NCI-H2029 (cell line): ENCODE measurements around the gene CSTPP1.
"Not testable (repeated sequence)": the region's sequence is repeated elsewhere in the genome, so short reads cannot be mapped to it uniquely, and the experiment has no call there.

ENCODE experiments used
- DNase-seq: peaks from one replicate; lab custom pipeline; 2025; lab: John Stamatoyannopoulos, UW

CSTPP1 gene

DNA sequence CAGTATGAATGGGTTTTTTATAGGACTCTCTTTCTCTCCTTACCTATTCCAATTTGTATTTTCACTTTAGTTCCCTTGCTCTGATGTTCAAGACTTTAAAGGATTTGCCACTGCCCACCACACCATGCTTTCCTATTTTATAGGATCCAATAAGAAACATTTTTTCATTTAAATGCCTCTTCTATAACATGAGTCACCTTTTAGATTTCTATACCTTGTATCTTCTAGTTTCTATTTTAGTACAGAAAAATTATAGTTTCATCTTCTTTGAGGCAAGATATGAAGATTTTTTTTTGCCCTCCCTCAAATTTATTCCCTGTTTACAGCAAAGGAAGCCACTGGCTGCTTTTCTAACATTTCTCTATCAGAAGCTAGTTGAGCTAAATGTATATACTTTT is 163.4 kb downstream of the CSTPP1 start:
- no peak for DNase-seq

DNA sequence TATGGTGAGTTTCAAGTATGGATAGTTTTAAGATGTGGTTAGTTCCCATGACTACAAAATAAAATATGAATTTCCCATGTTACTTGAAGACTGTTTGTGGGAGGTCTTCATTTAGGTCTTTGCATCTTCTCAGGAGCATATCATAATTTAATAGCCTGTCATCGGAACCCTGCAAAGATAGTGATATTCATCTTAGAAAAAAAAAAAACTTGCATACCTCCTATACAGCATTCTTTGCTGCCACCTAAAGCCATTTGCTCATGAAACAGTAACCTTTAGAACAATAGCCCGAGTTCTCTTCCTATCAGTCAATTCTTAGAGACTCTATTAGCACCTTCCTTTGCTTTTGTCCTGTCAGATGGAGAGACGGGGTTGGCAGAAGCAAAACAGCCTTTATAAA is 164.8 kb downstream of the CSTPP1 start:
- no peak for DNase-seq

DNA sequence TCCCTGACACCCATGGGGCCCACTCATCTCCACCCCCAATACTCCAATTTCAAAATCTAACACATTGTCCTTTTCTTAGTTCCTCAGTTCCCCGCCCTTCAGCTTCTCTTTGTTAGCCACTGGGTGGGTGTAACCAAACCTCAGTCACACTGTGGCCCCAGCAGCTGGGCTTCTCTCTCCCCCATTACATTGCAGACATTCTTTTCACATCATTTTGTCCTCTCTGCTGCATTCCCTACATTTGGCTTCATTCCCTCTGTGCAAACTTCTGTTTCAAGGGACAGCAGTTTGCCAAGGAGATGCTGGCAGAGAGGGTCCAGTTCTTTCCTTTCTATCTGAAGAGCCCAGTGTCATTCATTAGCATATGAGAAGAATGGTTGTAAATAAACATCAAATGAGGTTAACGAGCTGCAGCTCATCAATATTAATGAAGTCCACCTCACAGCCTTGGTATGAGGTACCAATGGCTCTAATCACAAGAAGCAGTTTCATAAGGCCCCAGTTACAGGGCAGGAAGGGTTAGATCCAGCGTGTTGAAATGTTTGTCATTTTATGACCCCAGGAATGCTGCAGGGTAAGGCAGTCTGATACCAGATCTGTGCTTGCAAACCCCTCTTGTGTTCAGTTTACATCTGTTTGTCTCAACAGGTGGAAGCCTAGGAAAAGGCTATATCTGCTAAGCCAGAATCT is 167.8 kb downstream of the CSTPP1 start:
- no peak for DNase-seq

DNA sequence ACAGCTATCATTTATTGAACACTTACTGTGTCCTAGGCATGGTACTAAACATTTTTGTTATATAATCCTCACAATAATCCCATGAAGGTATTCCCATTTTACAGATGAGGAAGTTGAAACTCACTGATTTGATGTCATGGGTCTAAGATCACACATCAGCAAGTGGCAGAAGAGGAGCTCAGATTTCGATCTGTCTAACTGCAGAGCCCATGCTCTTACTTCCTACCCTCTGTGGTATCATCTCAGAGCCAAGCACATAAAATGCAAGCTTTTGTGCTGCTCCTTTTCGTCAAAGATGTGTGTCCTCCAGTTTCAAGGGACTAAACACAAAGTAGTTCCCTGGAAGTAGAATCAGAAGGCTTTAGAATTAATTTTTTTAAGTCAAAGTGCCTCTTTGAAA is 169.0 kb downstream of the CSTPP1 start:
- DNase-seq = no peak

DNA sequence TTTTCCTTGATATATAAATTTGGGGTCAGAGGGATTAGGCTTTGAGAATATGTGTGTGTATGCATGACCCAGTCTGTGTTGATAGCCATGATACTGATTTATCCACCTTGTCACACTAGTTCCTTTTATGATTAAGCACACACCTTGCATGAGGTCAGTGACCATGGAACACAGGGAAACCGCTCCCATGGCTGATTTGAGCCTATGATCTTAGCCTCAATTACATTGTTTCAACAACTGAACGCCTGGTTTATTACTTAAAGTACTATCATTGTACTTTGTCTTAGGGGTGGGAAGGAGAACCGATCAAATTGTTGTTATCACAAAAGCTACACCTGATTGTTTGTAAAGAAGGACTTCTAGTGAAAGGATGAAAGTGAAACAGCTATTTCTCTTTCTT is 169.4 kb downstream of the CSTPP1 start:
- no peak for DNase-seq

DNA sequence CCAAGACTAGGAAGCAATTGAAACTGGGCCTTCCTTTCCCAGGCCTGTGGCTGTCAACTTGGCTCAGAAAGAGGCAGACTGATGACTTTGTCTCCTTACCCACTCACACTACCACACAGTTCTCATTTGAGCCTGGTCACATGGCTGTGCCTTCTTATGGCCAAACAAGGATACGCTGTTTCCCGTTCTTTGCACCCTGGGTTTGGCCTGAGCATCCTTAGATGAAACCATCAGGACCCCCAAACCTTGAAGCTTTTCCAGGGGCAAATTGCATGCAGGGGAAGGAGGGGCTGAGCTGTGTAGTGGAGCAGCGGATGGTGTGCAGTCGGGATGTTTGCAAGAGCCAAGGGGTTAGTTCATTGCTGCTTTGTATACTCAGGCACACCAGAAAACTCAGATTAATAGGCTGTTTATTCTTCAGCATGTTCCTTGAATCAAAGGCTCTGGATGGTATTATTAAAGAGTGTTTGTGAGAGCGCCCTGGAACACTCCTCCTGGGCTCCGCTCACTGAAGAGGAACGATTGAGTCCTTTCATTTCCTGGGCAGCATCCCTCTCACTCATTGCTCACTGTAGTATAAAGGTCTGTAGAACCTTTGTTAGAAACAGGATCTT is 170.3 kb downstream of the CSTPP1 start:
- peak; percentile 73 for DNase-seq

DNA sequence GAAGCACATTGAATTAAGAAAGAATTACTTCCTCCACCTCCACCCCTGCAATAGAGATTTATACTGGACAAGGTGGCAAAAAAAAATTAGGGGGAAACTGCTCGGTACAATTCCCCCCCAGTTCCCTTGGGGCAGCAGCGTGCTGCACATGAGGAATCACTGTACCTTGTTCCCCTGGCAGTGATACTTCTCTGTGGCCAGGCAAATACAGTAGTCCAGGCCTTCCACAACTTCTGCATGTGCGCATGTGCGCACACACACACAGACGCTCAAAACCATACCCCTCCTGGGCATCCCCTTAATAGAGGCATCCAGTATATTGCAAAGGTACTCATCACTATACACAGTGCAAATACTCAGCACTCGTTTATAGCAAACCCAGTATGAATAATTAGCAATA is 171.2 kb downstream of the CSTPP1 start:
- DNase-seq = no peak

DNA sequence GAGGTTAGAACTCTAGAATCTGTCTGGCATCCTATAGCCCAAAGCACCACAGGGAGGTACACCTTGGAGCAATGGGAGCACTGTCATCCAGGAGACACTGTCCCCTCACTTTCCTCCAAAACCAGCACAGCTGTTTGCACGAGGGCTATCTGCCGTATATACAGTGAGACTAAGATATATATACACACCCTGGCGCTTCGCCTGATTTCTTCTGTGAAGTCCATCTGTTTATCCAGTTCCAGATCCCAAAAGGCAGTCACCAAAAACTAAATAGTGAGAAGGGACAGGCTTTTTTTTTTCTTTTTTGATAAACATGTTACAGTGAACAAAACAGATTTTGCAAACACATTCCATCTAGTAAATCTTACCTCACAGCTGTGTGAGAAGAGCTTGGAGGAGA is 171.7 kb downstream of the CSTPP1 start:
- no peak for DNase-seq

DNA sequence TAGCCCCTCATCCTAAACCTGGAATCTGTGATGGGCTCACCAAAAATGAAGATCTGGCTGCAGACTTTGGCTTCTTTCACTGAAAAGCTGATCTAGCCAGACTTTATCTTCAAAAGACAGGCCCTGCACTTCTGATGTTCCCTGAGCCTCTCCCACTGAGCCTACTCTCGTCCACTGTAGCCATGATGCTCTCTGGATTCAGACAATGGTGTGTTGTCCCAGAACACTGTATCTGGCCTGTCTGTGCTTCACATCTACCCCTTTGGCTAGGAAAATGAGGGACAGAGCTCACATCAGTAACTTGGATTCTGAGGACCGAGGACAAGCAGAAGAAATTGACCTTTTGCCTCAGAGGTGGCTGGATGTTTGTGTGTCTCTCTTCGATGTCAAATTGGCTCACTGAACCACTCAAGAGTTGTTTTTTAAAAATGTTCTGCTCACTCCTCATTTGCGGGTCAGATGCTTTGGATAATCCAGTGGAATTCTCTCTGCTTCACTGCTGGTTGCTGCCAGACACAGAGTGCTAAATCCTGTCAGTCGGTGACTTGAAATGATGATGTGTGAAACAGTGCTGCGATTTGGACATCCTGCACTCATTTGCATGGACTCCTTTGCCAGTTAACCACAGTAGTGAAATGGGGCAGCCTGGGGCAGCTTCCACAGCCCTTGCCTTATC is 172.6 kb downstream of the CSTPP1 start:
- DNase-seq = no peak

DNA sequence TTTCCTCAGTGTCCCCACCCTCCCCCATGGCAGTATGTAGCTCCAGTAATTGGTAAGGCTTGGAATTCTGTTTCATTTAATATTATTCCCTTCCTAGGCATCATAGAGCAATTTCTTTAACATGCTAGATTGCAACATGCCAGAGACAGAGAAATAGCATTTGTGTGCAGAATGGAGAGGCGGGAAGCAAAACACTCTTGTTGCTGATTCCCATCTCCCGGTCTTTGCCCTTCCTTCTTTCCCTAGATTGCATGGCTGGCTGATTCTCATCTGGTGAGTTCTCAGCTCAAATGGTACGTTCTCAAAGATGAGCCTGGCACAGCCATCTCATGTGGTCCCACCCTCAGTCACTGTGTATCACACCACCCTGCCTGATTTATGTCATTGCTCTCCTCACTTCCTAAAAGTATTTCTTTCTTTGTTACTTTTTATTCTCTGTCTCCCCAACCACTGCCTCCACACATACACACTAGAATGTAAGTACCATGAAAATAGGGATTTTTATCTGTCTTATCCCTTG is 173.2 kb downstream of the CSTPP1 start:
- DNase-seq = no peak

DNA sequence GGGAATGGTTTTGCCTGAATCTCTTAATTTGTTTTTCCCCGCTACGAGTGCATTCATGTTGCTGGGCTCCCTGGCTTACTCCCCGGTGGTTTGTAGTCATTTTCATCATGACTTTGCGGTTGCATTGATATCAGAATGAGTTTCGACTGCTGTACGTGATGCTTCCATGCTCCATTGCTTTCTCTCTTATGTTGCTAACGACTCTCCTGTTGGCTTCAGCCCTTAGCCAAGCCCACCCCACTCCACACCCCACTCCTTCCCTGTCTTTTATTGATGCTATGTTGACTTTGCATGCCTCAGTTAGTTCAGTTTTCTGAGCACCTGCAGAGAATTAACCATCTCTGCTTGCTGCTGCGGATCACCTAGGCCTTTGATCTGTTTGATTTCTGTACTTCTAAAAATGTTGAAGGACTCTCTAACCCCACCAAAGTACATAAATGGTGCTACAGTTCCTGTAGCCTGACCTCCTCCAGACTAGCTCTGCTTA is 174.8 kb downstream of the CSTPP1 start:
- peak; percentile 97 for DNase-seq

DNA sequence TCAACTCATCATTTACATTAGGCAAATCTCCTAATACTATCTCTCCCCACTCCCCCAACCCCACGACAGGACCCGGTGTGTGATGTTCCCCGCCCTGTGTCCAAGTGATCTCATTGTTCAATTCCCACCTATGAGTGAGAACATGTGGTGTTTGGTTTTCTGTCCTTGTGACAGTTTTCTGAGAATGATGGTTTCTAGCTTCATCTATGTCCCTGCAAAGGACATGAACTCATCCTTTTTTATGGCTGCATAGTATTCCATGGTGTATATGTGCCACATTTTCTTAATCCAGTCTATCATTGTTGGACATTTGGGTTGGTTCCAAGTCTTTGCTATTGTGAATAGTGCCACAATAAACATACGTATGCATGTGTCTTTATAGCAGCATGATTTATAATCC is 176.4 kb downstream of the CSTPP1 start:
- not testable (repeated sequence) for DNase-seq

DNA sequence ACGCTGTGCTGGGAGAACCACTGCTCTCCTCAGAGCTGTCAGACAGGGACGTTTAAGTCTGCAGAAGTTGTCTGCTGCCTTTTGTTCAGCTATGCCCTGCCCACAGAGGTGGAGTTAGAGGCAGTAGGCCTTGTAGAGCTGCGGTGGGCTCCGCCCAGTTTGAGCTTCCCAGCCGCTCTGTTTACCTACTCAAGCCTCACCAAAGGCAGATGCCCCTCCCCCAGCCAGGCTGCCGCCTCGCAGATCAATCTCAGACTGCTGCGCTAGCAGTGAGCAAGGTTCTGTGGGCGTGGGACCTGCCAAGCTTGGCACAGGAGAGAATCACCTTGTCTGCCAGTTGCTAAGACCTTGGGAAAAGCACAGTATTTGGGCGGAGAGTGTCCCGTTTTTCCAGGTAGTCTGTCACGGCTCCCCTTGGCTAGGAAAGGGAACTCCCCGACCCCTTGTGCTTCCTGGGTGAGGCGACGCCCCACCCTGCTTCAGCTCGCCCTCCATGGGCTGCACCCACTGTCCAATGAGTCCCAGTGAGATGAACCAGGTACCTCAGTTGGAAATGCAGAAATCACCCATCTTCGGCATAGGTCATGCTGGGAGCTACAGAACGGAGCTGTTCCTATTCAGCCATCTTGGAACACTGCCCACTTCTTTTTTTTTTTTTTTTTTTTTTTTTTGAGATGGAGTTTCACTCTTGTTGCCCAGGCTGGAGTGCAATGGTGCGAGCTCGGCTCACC is 182.6 kb downstream of the CSTPP1 start:
- peak; percentile 96 for DNase-seq

DNA sequence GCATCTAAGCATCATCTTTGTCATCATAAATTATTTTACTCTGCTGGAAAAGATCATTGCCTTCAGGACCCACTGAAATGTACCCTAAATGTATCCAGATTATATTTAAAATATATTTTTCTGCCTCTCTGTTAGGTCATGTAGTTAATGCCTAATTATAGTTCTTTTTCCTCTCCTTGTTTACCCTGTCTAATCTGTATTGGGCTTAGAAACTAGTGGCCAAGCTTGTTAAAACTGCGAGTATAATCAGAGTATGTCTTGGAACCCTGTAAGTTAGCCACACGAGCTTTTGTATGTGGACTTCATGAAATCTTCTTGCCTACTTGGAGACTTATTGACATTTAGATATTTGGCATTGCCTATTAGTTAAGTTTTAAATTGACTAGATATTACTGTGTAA is 184.5 kb downstream of the CSTPP1 start:
- no peak for DNase-seq

DNA sequence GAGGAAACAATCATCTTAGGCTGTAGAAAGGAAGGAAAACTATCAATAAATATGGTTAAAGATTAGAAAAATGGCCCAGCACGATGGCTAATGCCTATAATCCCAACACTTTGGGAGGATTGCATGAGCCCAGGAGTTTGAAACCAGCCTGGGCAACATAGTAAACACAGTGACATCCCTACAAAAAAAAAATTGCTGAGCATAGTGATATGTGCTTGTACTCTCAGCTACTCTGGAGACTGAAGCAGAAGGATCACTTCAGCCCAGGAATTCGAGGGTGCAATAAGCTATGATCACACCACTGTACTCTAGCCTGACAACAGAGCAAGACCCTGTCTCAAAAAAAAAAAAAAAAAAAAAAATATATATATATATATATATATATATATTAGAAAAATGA is 185.2 kb downstream of the CSTPP1 start:
- DNase-seq = no peak

DNA sequence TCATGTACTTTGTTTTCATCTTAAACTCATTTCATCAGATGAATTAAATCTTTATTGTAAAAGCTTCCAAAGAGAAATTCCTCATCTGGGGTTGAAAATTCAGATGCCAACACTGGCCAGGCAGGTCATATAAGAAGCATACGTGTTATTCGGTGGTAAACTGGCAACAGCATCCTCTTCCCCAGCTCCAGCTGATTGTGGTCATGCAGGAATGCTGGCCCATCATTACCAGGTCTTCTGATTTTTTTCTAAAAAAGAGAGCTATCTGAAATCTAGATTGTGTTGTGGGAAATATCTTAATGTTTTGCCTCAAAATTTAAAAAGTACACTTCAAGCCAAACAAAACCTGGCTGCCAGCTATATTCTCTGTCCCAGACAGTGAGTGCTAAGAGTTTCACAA is 186.5 kb downstream of the CSTPP1 start:
- no peak for DNase-seq

DNA sequence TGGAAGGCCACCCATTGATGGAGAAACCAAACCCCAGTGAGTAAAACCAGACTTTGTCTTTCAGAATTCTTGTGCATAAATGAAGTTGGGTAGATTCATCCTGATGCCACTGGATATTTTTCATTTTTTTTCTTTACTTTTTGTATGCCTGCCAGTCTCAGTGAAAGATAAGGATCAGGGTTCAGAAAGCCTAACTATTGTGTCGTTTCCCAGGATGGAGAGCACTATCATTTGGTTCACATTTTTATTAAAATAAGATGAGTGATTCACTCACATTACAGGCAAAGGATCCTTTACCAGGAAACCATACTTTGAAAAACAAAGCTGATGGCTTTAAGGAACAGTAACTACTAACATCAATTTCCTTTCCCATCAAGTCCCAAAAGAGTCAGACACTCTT is 188.1 kb downstream of the CSTPP1 start:
- no peak for DNase-seq

DNA sequence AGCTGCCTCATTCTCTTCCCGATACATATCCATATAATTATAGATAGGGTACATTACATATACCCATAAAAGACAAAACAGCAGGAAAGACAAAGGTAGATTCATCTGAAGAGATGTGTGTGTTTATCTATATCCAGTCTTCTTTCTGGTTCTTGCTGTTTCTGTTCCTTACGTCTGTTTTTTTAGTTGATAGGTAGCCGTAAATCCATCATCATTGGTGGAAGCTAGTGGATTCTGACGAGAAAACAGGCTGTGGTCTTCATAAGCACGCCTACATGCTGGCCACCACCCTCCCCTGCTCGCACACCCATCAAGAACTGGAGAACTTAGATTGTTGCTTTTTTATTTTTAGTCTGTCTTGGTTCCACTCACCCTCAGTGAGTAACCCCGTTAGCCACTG is 188.5 kb downstream of the CSTPP1 start:
- no peak for DNase-seq

DNA sequence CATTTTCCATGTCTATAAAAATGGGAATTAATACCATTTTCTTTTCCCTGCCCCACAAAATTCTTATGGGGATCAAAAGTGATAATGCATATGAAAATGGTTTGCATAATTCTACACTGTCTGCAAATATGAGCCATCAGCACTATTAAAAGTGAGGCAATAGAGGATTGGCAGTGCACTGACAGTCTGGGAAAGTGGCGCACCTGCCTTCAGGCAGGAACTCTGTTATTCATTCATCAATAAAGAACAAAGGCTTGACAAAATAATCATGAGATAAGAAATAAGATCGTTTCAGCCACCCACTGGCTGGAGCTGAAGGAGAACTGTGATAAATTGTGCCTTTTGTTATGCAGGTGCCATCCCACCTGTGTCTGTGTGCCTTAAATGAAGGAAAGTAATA is 190.7 kb downstream of the CSTPP1 start:
- no peak for DNase-seq

DNA sequence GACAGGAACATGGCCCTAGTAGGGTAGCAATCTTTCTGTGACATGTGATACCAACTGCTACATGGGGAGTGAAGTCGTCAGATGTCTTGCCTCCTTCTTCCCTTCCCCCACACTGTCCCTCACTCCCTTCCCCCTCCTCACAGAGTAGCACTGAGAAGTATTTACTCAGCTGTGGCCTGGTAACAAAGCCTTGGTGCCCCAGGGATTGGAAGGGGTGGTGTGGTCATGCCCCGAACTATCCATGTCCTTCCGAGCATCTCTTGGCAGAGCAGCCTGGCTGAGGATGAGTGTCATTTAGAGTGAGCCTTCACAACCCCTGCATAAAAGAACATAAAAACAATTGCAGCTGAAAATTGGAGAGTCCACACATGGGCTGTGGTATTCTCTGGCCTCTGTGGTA is 194.0 kb downstream of the CSTPP1 start:
- peak; percentile 83 for DNase-seq

DNA sequence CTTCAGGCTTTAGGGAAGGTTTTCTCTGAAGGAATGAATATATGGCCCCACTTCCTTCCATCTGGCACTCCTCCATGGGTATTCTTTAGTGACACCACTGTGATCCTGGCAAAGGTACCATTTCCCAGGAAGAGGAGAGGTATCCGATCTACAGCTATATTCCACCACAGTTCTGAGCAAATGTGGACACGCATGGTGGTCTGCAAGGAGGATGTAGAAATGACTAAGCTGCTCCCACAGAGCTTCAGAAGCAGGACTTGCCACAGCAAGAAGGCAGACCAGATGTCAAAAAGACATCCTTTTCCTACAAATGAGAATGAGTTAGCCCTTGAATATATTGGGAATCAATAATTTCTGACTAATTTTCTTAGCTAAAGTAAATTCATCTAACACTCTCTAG is 194.6 kb downstream of the CSTPP1 start:
- DNase-seq = no peak

DNA sequence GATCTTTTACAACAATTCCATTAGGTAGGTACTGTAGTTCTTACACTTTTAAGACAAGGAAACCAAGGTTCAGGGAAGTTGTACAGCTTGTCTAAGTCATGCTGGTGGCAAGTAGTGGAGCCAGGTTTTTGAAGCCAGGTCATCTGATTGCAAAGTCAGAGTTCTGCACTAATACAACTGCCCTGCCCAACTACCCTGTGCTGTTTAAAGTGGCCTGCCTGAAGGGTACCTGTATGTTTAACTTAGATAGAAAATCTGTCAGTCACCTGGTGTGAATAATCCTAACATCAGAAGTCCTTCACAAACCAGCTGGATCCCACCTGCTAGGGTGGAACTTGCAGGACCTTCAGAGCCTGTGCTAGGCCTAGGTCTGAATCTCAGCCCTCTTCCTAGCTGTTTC is 195.9 kb downstream of the CSTPP1 start:
- DNase-seq = no peak

DNA sequence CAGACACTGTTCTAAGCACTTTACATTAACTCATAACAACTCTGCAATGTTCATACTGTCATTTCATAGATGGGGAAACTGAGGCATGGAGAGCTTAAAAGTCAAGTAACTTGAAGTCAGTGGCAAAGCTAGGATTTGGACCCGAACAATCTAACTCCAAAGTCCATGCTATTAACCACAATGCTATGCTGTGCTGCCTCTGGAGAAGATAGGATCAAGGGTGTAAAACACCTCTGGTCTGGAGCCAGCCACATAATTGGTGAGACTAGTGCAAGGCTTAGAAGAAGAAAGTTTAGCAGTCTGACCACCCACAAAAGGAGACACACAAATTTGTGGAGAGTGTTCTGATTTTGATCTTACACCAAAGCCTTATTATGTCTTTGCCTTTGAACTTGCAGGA is 196.4 kb downstream of the CSTPP1 start:
- no peak for DNase-seq
